Smooth muscle cell of the brain vasculature (primary cell): Measurements from ENCODE around the gene SLC9A5.
A peak's percentile ranks its signal among the peaks of the same experiment; 100 is the strongest.

Experiments used
- DNase-seq: peaks from one replicate; pipeline ENCODE4 v3.0.0-alpha.2; 2012; ENCODE audit warnings: low read depth, low spot score

SLC9A5 gene

GRCh38 chr16:67213197-67214019, 35.4 kb upstream of the SLC9A5 start:
- no peak for DNase-seq

GRCh38 chr16:67215706-67216105, 33.1 kb upstream of the SLC9A5 start:
- no peak for DNase-seq

- no peak for DNase-seq
Measured at GRCh38 chr16:67216612-67217490, 31.9 kb upstream of the SLC9A5 start.

DNA sequence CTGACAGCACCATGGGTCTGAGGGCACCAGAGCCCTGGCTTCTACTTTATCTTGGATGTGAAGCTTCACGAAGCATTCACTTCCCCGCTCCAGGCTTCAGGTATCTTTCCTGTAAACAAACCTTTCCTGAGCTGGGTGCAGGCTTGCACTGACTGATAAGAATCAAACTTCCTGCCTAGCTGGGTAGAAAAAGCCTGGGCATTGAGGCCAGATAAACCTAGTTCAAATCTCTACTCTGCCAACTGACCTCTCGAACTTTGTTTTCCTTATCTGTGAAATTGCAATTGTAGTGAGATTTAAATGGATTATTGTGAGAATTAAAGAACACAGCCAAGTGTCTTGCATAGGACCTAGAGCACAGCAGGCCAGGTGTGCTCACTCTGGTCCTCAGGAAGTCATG, 24.8 kb upstream of the SLC9A5 start:
- DNase-seq: no peak

DNA sequence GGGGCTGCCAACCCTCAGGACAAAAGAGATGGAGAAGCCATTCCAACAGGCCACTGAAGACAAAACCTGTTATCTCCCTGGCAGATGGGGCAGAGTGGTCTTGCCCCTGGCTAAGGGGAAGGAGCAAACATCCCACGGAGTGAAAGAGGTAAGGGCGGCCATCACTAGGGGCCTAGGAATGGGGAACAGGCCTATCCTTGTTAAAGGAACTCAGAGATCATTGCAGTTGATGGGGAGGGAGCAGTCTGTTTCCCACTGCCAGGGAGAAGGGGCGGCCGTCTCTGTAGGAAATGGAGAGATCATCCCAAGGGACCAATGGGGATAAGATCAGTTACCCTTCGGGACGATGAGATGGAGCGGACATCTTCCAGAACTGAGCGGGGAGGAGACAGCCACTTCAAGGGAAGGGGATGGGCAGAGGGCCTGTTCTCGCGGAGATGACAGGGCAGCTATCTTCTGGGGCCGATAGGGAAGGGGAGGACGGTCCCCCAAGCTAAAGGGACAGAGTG, 22.4 kb upstream of the SLC9A5 start:
- no peak for DNase-seq

DNA sequence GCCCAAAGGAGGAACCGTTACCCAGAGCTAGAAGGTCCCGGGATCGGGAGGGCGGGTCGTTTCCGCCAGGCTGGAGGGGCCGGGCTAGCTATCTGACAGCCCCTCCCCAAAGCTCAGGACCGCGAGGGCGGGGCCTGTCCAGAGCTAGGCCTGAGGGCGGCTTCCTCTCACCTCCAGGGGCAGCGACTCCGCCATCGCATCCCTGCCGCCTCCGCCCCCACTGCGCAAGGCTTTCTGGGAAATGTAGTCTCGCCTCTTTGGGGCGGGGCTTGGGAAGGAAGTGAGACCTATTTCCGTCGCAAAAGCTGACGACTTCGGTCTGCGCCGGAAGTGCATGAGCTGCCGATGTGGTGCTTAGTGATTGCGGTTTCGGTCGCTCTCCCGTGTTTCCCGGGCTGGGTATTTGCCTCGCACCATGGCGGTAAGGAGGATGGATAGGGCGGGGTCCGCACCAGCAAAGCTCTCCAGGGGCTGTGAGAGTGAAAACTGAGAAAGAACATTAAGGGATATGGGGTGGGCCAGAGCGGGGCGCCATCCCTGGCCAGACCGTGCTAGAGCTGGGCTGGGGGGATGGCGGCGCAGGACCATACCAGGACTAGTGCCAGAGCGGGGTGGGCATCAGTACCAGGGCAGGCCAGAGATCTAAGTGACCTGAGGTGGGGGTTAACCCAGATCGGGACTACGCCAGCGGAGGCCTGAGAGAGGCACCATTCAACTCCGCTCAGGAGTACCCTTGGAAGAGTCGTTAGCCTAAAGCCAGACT, 21.8 kb upstream of the SLC9A5 start, which contains the start of gene TMEM208:
Gene TMEM208 (plus strand): TSS at position 327 of the 763 bp plus-strand sequence. CDS start 89 bp downstream, at position 416.
- DNase-seq: peak; percentile 98

DNA sequence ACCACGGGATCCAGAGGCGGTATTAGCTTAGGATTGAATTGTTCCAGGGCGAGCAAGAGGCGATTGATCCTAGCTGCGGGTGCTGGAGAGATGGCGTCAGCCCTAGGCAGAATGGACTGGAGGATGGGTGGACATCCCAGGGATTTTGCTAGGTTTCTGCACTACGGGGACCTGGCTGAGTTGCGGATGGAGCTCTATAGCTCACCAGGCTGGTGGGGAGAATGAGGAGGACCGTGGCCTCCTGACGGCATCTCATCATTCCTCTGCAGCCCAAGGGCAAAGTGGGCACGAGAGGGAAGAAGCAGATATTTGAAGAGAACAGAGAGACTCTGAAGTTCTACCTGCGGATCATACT, 21.2 kb upstream of the SLC9A5 start:
- no peak for DNase-seq

GRCh38 chr16:67228034-67228785, 20.6 kb upstream of the SLC9A5 start:
- DNase-seq: no peak

DNA sequence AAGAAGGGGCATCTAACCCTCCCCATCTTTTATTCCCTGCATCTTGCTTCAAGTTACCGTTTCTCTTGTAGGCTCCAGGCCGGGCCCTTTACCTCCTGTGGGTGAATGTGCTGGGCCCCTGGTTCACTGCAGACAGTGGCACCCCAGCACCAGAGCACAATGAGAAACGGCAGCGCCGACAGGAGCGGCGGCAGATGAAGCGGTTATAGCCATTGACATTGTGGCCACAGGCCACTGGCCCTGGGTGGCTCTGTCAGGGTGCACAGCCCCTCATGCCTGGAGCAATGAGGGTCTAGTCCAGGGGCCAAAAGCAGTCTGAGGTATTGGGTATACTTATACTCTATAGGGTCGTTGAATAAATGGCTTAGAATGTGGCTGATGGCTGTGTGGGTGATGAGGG, 19.9 kb upstream of the SLC9A5 start:
- DNase-seq: no peak

- DNase-seq: no peak
Measured at GRCh38 chr16:67229906-67230808, 18.6 kb upstream of the SLC9A5 start.

- DNase-seq: no peak
Measured at GRCh38 chr16:67230809-67231660, 17.7 kb upstream of the SLC9A5 start.

- DNase-seq: no peak
Measured at GRCh38 chr16:67233596-67233995, 15.2 kb upstream of the SLC9A5 start.

GRCh38 chr16:67234180-67234597, 14.6 kb upstream of the SLC9A5 start:
- no peak for DNase-seq

DNA sequence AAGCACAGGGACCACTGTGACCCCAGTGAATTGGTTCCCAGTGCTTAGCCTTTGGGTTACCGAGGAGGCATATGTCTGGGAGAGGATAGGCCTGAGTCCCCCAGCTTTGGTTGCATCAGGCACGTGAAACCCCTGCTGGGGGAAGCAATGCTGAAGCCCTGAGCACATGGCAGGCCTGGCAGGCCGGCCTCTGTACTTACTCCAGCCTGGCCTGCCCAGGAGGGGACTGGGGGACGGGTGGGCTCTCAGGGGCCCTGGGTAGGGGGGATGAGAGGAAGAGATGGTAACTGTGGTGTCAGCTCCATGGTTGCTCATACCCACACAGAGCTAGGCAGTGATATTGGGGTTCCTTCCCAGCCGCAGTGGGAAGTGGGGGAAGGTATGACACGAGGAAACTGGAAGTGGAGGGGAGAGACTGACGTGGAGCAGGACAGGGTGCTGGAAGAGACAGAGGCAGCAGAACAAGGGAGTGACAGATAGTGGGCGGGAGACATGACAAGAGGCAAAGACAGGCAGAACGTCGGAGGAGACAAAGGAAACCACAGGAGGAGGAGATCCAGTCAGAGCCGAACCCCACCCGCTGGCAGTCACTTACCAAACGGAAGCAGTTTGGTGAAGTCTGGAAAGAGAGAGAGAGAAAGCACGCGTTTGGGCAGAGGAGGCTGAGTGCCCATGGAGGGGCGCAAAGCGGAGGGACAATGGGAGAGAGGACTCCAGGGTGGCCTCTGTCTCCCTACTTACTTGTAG, 12.8 kb upstream of the SLC9A5 start:
- DNase-seq: no peak

GRCh38 chr16:67236563-67237395, 12.0 kb upstream of the SLC9A5 start:
- no peak for DNase-seq

- DNase-seq: no peak
Measured at GRCh38 chr16:67237396-67238277, 11.1 kb upstream of the SLC9A5 start.

DNA sequence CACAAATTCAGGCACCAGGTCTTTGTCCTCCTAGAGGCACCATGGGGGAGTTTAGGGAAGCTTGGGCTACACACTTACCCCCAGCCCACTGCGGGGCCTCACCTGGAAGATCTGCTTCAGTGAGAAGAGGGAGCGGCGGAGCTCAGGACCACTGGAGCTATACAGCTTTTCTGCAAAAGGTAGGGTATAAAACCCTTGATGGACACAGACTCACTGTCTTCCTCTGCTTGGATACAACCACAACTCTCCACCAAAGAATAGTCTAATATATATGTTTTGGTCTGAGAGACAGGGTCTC, 10.6 kb upstream of the SLC9A5 start:
- DNase-seq: no peak
